Kidney (tissue), 14 donors: ENCODE measurements around the gene NOL9. TPM values are rescaled to one million over a fixed set of nuclear protein-coding genes. Genes with fewer than 3 reads are reported as not detected.

ENCODE experiments used
- DNase-seq, 5 donors: peaks; one replicate each; pipeline ENCODE4 v3.0.0-alpha.2; 2013 to 2020
- FAIRE-seq: peaks from 2 replicates; lab custom pipeline; 2012; peaks lifted over from hg19 to GRCh38; lab: Jason Lieb, UNC
- H3K27ac ChIP-seq, 2 donors: one replicate each; pipeline ENCODE4 v1.7.0; 2013; ENCODE audit warnings: low read depth in 2 of 2, low read length in 2 of 2, inconsistent platforms in 1 of 2
- H3K27me3 ChIP-seq: one replicate; pipeline ENCODE4 v1.7.1; 2013; ENCODE audit warnings: low read length, inconsistent platforms; ENCODE audit not compliant: control insufficient read depth, insufficient read depth
- H3K36me3 ChIP-seq, 3 donors: one replicate each; pipeline versions ENCODE4 v1.7.0 to v1.7.1; 2013; ENCODE audit warnings: low read length in 3 of 3, control low read depth in 1 of 3, inconsistent platforms in 1 of 3; ENCODE audit not compliant: insufficient read depth in 3 of 3, control insufficient read depth in 2 of 3
- H3K4me1 ChIP-seq, 3 donors: one replicate each; pipeline versions ENCODE4 v1.7.0 to v1.7.1; 2013; ENCODE audit warnings: low read length in 3 of 3, inconsistent platforms in 1 of 3, low read depth in 1 of 3; ENCODE audit not compliant: control insufficient read depth in 2 of 3, insufficient read depth in 2 of 3
- H3K4me3 ChIP-seq, 3 donors: one replicate each; pipeline versions ENCODE4 v1.7.0 to v1.8.1; 2013; ENCODE audit warnings: low read length in 3 of 3, control low read depth in 1 of 3, inconsistent platforms in 1 of 3
- H3K9ac ChIP-seq, 3 donors: one replicate each; pipeline versions ENCODE4 v1.7.0 to v1.7.1; 2013; ENCODE audit warnings: low read length in 3 of 3, control low read depth in 1 of 3, inconsistent platforms in 1 of 3
- H3K9me3 ChIP-seq, 3 donors: one replicate each; pipeline versions ENCODE4 v1.7.0 to v1.7.1; 2013; ENCODE audit warnings: low read length in 3 of 3, control low read depth in 1 of 3, inconsistent platforms in 1 of 3; ENCODE audit not compliant: control insufficient read depth in 2 of 3, insufficient read depth in 1 of 3
- intact Hi-C: fragments of 100-400 bp; cut with DNase I; formaldehyde crosslinking; loops from one replicate; pipeline ENCODE4 v1.11.1; 2022
- polyA plus RNA-seq: library from polyadenylated mRNA; stranded (reverse); fragments of 350-450 nt; fragmentation: Illumina TruSeq; extraction: RNeasy Lipid Tissue Mini Kit (QIAGEN cat#74804); gene quantifications from one replicate; pipeline ENCODE4 v1.2.3, GENCODE V29; 2014; ENCODE audit warnings: low read depth, low replicate concordance; ENCODE audit not compliant: insufficient read depth
- total RNA-seq: library from RNA; stranded (reverse); fragmentation: NEBNext Ultra II Directional; extraction: Animal tissue kit (Norgen Biotek cat#: 25700); gene quantifications from one replicate; pipeline ENCODE4 v1.2.1, GENCODE V29; 2021
- TF ChIP-seq, protein P1 (sequence below): IDR thresholded peaks from 3 replicates; pipeline ENCODE4 v1.5.1; 2012; ENCODE audit warnings: mild to moderate bottlenecking, moderate library complexity, borderline replicate concordance; ENCODE audit not compliant: insufficient read depth; ENCODE audit errors: extremely low read depth
- donor health status: control.
- donor health status: control.
- donor health status: control.
- donor health status: control.
- donor health status: control.
- donor health status: DM: yes; HTN: yes; CAD: no.
- donor health status: Normal renal cell carcinoma (clear cell type).

The NOL9 gene
- total and polyA plus RNA-seq, 2 donors from 2014 or later, result 4.3 to 28.7 TPM

DNA sequence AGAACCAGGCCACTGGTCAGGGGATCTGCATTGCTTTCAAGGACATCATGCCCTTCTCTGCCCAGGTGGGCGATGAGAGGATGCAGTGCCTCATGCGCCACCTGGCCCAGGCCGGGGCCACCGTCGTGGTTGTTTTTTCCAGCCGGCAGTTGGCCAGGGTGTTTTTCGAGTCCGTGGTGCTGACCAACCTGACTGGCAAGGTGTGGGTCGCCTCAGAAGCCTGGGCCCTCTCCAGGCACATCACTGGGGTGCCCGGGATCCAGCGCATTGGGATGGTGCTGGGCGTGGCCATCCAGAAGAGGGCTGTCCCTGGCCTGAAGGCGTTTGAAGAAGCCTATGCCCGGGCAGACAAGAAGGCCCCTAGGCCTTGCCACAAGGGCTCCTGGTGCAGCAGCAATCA, 20.5 kb upstream of the NOL9 start:
- no peak for FAIRE-seq

DNA sequence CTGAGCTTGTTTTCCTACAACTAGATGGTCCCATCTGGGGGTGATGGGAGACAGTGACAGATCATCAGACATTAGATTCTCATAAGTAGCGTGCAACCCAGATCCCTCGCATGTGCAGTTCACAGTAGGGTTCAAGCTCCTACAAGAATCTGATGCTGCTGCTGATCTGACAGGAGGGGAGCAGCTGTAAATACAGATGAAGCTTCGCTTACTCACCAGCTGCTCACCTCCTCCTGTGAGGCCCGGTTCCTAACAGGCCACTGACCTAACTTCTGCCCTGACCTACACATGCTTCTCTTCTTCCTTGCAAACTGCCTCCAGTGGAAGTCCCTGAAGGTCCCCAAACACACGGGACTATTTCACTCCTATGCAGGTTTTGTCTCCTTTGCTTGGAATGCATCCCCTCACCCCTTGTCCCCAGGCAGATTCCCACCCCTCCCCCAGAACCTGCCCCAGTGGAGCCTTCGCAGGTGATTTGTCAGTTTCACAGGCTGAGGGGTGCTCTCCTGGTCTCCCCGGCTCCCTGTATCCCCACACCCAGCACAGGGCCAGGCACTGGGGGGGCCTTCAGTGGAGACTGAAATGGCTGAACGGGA, 19.8 kb upstream of the NOL9 start:
- H3K9ac ChIP-seq, result no peak overlapping the region
- no peak overlapping the region for H3K27ac ChIP-seq
- DNase-seq (no peak), FAIRE-seq (no peak)
- peaks cover 0 to 3% (median 3%) of the 10 kb centered on the region in 3 donors for H3K4me1 ChIP-seq
- no peak overlapping the region for H3K4me3 ChIP-seq
- intact Hi-C loops, result no loop called here
- H3K27me3 ChIP-seq, result no peaks in the 10 kb centered on the region
- no peaks in the 10 kb centered on the region for H3K36me3 ChIP-seq
- H3K9me3 ChIP-seq, result peaks cover 0 to 2% (median 0%) of the 10 kb centered on the region in 3 donors
- TF ChIP-seq, protein P1, sequence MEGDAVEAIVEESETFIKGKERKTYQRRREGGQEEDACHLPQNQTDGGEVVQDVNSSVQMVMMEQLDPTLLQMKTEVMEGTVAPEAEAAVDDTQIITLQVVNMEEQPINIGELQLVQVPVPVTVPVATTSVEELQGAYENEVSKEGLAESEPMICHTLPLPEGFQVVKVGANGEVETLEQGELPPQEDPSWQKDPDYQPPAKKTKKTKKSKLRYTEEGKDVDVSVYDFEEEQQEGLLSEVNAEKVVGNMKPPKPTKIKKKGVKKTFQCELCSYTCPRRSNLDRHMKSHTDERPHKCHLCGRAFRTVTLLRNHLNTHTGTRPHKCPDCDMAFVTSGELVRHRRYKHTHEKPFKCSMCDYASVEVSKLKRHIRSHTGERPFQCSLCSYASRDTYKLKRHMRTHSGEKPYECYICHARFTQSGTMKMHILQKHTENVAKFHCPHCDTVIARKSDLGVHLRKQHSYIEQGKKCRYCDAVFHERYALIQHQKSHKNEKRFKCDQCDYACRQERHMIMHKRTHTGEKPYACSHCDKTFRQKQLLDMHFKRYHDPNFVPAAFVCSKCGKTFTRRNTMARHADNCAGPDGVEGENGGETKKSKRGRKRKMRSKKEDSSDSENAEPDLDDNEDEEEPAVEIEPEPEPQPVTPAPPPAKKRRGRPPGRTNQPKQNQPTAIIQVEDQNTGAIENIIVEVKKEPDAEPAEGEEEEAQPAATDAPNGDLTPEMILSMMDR, result no peak

More for the DNA sequence above, 20.5 kb upstream of the NOL9 start:
- no peak overlapping the region for H3K9ac ChIP-seq
- intact Hi-C loops, result no loop called here
- no peak for DNase-seq
- no peak overlapping the region for H3K4me3 ChIP-seq
- H3K9me3 ChIP-seq, result peaks cover 0 to 2% (median 0%) of the 10 kb centered on the region in 3 donors
- no peaks in the 10 kb centered on the region for H3K27me3 ChIP-seq
- H3K4me1 ChIP-seq, result peaks cover 0 to 7% (median 6%) of the 10 kb centered on the region in 3 donors
- no peak overlapping the region for H3K27ac ChIP-seq
- TF ChIP-seq, protein P1, result no peak
- H3K36me3 ChIP-seq, result no peaks in the 10 kb centered on the region

DNA sequence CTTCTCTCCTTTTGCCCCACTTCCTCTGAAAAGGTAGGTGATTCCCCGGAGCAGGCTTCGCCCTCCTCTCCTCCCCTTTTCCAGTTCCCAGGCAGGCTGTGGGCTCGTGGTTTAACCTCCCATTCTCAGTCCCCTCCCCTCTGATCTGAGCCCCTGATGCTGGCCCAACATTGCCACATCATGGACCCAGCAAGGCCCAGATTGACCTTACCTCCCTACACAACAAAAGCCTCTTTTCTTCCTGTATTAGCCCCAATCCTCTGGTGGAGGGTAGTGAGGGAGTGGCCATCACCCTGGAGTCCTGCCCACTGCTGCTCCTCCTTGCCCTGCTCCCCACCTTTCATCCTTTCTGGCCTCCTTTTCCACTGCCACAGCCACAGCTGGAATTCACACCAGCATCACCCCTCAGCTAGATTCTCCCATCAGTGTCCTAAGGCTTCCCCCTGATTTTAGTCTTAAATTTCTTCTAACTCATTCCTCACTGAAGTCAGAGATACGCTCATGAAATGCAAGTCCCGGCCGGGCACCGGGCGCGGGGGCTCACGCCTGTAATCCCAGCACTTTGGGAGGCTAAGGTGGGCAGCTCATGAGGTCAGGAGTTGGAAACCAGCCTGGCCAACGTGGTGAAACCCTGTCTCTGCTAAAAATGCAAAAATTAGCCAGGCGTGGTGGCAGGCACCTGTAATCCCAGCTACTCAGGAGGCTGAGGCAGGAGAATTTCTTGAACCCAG, 18.5 kb upstream of the NOL9 start:
- TF ChIP-seq, protein P1, result no peak
- FAIRE-seq (no peak), DNase-seq (no peak)
- no peak overlapping the region for H3K4me3 ChIP-seq
- intact Hi-C loops, result no loop called here
- H3K9ac ChIP-seq, result no peak overlapping the region
- no peaks in the 10 kb centered on the region for H3K36me3 ChIP-seq
- no peaks in the 10 kb centered on the region for H3K27me3 ChIP-seq
- peaks cover 0 to 2% (median 0%) of the 10 kb centered on the region in 3 donors for H3K9me3 ChIP-seq
- no peaks in the 10 kb centered on the region for H3K4me1 ChIP-seq
- H3K27ac ChIP-seq, result no peak overlapping the region
